Hematopoietic multipotent progenitor cell (in vitro differentiated cells): ENCODE results near the gene CLEC4G. TPM values are rescaled to one million over a fixed set of nuclear protein-coding genes. Genes with fewer than 3 reads are reported as not detected.

Experiments
- total RNA-seq: library from RNA; depleted of rRNA; stranded (reverse); fragments of >200 nt; gene quantifications from one replicate; pipeline ENCODE4 v1.2.3, GENCODE V29; 2012

CLEC4G gene
- total RNA-seq, 1 donor = under 0.01 TPM

Other genes with a start within 250 kb of the CLEC4G start
- gene PEX11G, start 243.1 kb downstream of the CLEC4G start, total RNA-seq = 4.8 TPM
- gene ZNF358, start 216.0 kb downstream of the CLEC4G start, total RNA-seq = 25.6 TPM
- gene MCOLN1, start 209.5 kb downstream of the CLEC4G start, total RNA-seq = 8.9 TPM
- gene PNPLA6, start 196.4 kb downstream of the CLEC4G start, total RNA-seq = 109 TPM
- 3.0 TPM for gene CAMSAP3, start 136.2 kb downstream of the CLEC4G start, total RNA-seq
- 123 TPM for gene XAB2, start 102.6 kb downstream of the CLEC4G start, total RNA-seq
- 4.6 TPM for gene PET100, start 102.3 kb downstream of the CLEC4G start, total RNA-seq
- gene PCP2, start 98.4 kb downstream of the CLEC4G start, total RNA-seq = 0.81 TPM
- 187 TPM for gene STXBP2, start 95.0 kb downstream of the CLEC4G start, total RNA-seq
- gene RETN, start 63.1 kb downstream of the CLEC4G start, total RNA-seq = 0.54 TPM
- gene MCEMP1, start 55.0 kb downstream of the CLEC4G start, total RNA-seq = 0.27 TPM
- gene TRAPPC5, start 51.3 kb downstream of the CLEC4G start, total RNA-seq = 52.0 TPM
- gene FCER2, start 30.0 kb downstream of the CLEC4G start, total RNA-seq = 2.7 TPM
- not detected for gene CD209, start 15.4 kb upstream of the CLEC4G start, total RNA-seq
- under 0.01 TPM for gene CLEC4M, start 31.1 kb upstream of the CLEC4G start, total RNA-seq
- 18.6 TPM for gene EVI5L, start 98.1 kb upstream of the CLEC4G start, total RNA-seq
- gene PRR36, start 142.3 kb upstream of the CLEC4G start, total RNA-seq = under 0.01 TPM
- gene LRRC8E, start 156.4 kb upstream of the CLEC4G start, total RNA-seq = 0.27 TPM
- 21.5 TPM for gene MAP2K7, start 171.8 kb upstream of the CLEC4G start, total RNA-seq
- gene TGFBR3L, start 182.7 kb upstream of the CLEC4G start, total RNA-seq = not detected
- 11.3 TPM for gene SNAPC2, start 188.2 kb upstream of the CLEC4G start, total RNA-seq
- gene CTXN1, start 194.0 kb upstream of the CLEC4G start, total RNA-seq = 1.9 TPM
- 44.7 TPM for gene TIMM44, start 211.6 kb upstream of the CLEC4G start, total RNA-seq